Measurements from ENCODE around the gene UBE2E2.

UBE2E2 gene

GRCh38 chr3:23202921-23203707 lies at the start of gene UBE2E2 (continued):
- TF ChIP-seq SCRT2 (tag by site-specific recombination; IDR thresholded peaks at IDR 0.05) (no peak), TRIM28 (IDR thresholded peaks at IDR 0.05; ENCODE audit: borderline replicate concordance, low read length) (no peak), KLF8 (tag by site-specific recombination; IDR thresholded peaks at IDR 0.05) (peak; percentile 68; the same call in 1 of the 2 replicates), ZNF184 (tag by site-specific recombination; IDR thresholded peaks at IDR 0.05) (no peak), ZNF555 (tag by site-specific recombination; conservative IDR thresholded peaks at IDR 0.05) (no peak), ZNF302 (tag by site-specific recombination; IDR thresholded peaks at IDR 0.05; ENCODE audit: low read depth) (no peak), ZNF324 (tag by site-specific recombination; IDR thresholded peaks at IDR 0.05) (no peak), ZNF830 (tag by site-specific recombination; IDR thresholded peaks at IDR 0.05; ENCODE audit: low read depth) (no peak), ZNF274 (IDR thresholded peaks at IDR 0.05; ENCODE audit: low read length) (no peak), ZNF274 (tag by site-specific recombination; IDR thresholded peaks at IDR 0.05; ENCODE audit: borderline replicate concordance) (no peak), ZNF514 (tag by site-specific recombination; IDR thresholded peaks at IDR 0.05) (no peak), ATF2 (tag by site-specific recombination; IDR thresholded peaks at IDR 0.05; ENCODE audit: low read depth) (no peak), ZNF423 (tag by site-specific recombination; IDR thresholded peaks at IDR 0.05) (no peak), ZNF701 (tag by site-specific recombination; IDR thresholded peaks at IDR 0.05) (no peak), ZFP41 (tag by site-specific recombination; IDR thresholded peaks at IDR 0.05; ENCODE audit: borderline replicate concordance) (no peak), ZNF121 (tag by site-specific recombination; IDR thresholded peaks at IDR 0.05) (no peak), ZNF2 (tag by site-specific recombination; IDR thresholded peaks at IDR 0.05) (0 out of 2 replicates have a peak, but pooled peaks have one; percentile 33), ZBTB49 (tag by site-specific recombination; IDR thresholded peaks at IDR 0.05; ENCODE audit: low read depth) (no peak), PRDM4 (tag by site-specific recombination; IDR thresholded peaks at IDR 0.05) (no peak), OVOL3 (tag by site-specific recombination; IDR thresholded peaks at IDR 0.05) (no peak), ZNF488 (tag by site-specific recombination; IDR thresholded peaks at IDR 0.05) (no peak), ZNF530 (tag by site-specific recombination; IDR thresholded peaks at IDR 0.05; ENCODE audit: low read depth) (no peak), ZNF24 (tag by site-specific recombination; IDR thresholded peaks at IDR 0.05) (no peak), ZNF362 (tag by site-specific recombination; IDR thresholded peaks at IDR 0.05) (no peak), ZNF280D (tag by site-specific recombination; IDR thresholded peaks at IDR 0.05) (no peak), ELK4 (IDR thresholded peaks at IDR 0.05; ENCODE audit: borderline replicate concordance, low read depth, low read length) (no peak), ZNF266 (tag by site-specific recombination; IDR thresholded peaks at IDR 0.05; ENCODE audit: low read depth) (no peak)

All from HEK293 (cell line).